HG03378 (cell line): ENCODE results near the gene MON2.
A peak's percentile ranks its signal among the peaks of the same experiment; 100 is the strongest.

ENCODE experiments used
- ATAC-seq: cut with Tn5 transposase; IDR thresholded peaks from one replicate; pipeline ENCODE4 v1.9.1; 2021; ENCODE audit warnings: mild to moderate bottlenecking, moderate library complexity; ENCODE audit not compliant: unreplicated experiment

MON2 gene

GRCh38 chr12:62604373-62604772, 137.7 kb downstream of the MON2 start:
- ATAC-seq = no peak

GRCh38 chr12:62604871-62605270, 138.2 kb downstream of the MON2 start:
- no peak for ATAC-seq

- no peak for ATAC-seq
Observed at GRCh38 chr12:62605981-62606380, 139.4 kb downstream of the MON2 start.

GRCh38 chr12:62606654-62607053, 140.0 kb downstream of the MON2 start:
- no peak for ATAC-seq

- ATAC-seq = no peak
Observed at GRCh38 chr12:62613081-62613480, 146.5 kb downstream of the MON2 start.

GRCh38 chr12:62618319-62618718, 151.7 kb downstream of the MON2 start:
- ATAC-seq = no peak

GRCh38 chr12:62618930-62619329, 152.3 kb downstream of the MON2 start:
- ATAC-seq = no peak

GRCh38 chr12:62621101-62621638, 154.5 kb downstream of the MON2 start:
- no peak for ATAC-seq

GRCh38 chr12:62622177-62622576, 155.6 kb downstream of the MON2 start:
- no peak for ATAC-seq

GRCh38 chr12:62625228-62625627, 158.6 kb downstream of the MON2 start:
- no peak for ATAC-seq

GRCh38 chr12:62627181-62627580, 160.6 kb downstream of the MON2 start:
- no peak for ATAC-seq

- no peak for ATAC-seq
Observed at GRCh38 chr12:62629413-62629812, 162.8 kb downstream of the MON2 start.

- ATAC-seq = no peak
Observed at GRCh38 chr12:62629971-62630739, 163.5 kb downstream of the MON2 start.

GRCh38 chr12:62631471-62632410, 165.1 kb downstream of the MON2 start:
- peak; percentile 49 for ATAC-seq

GRCh38 chr12:62632411-62632918, 165.8 kb downstream of the MON2 start:
- peak; percentile 37 for ATAC-seq

- no peak for ATAC-seq
Observed at GRCh38 chr12:62635649-62636048, 169.0 kb downstream of the MON2 start.

GRCh38 chr12:62637679-62638078, 171.1 kb downstream of the MON2 start:
- no peak for ATAC-seq

GRCh38 chr12:62640910-62641448, 174.4 kb downstream of the MON2 start:
- ATAC-seq = peak; percentile 96

GRCh38 chr12:62642486-62642885, 175.9 kb downstream of the MON2 start:
- ATAC-seq = no peak

- ATAC-seq = no peak
Observed at GRCh38 chr12:62643486-62643885, 176.9 kb downstream of the MON2 start.

GRCh38 chr12:62646566-62646965, 179.9 kb downstream of the MON2 start:
- no peak for ATAC-seq
